ENCODE data around the gene INHBE.
A peak's percentile ranks its signal among the peaks of the same experiment; 100 is the strongest.
"Not testable (repeated sequence)": the region's sequence is repeated elsewhere in the genome, so short reads cannot be mapped to it uniquely, and the experiment has no call there.

The INHBE gene

GRCh38 chr12:57454566-57455373 is at the start of gene INHBE:
TSS of gene INHBE (plus strand) at chr12:57455307. CDS start at chr12:57455537, 230 bp downstream.
- no peak for DNase-seq

- DNase-seq: no peak
These were observed 44.6 kb upstream of the INHBE start for GRCh38 chr12:57410534-57410933.

DNA sequence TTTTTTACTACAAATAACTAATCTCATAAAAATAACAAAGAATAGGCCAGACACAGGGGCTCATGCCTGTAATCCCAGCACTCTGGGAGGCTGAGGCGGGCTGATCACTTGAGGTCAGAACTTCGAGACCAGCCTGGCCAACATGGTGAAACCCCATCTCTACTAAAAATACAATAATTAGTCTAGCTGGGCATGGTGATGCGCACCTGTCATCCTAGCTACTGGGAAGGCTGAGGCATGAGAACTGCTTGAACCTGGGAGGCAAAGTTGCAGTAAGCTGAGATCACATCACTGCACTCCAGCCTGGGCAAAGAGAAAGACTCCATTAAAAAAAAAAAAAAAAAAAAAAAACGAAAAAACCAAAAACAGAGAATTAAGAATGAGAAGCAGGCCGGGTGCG is 40.9 kb upstream of the INHBE start:
- not testable (repeated sequence) for DNase-seq

GRCh38 chr12:57415088-57415487 is 40.0 kb upstream of the INHBE start:
- DNase-seq: no peak

- DNase-seq: no peak
These were observed 38.8 kb upstream of the INHBE start for GRCh38 chr12:57416039-57416996.

- no peak for DNase-seq
These were observed 36.9 kb upstream of the INHBE start for GRCh38 chr12:57418255-57418654.

- no peak for DNase-seq
These were observed 35.6 kb upstream of the INHBE start for GRCh38 chr12:57419495-57419894.

DNA sequence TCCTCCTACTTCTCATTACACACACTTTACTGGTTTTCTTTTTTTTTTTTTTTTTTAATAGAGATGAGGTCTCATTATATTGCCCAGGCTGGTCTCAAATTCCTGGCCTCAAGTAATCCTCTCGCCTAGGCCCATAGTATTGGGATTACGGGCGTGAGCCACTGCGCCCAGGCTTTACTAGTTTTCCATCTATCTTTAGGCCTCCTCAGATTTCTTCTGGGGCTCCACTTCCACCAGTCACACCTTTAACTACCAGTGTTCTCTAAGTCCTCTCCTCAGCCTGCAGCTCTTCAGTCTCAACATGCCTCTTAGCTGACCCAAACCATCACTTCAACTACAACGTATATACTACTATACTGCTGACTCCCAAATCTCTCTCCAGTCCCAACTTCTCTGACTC is 34.6 kb upstream of the INHBE start:
- no peak for DNase-seq

DNA sequence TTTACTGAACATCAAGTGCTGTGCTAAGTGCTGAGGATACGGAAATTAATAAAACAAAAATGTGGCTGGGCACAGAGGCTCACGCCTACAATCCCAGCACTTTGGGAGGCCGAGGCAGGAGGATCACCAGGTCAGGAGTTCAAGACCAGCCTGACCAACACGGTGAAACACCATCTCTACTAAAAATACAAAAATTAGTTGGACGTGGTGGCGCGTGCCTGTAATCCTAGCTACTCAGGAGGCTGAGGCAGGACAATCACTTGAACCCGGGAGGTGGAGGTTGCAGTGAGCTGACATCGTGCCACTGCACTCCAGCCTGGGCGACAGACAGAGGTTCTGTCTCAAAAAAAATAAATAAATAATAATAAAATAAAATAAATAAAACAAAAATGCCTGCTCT is 28.2 kb upstream of the INHBE start:
- not testable (repeated sequence) for DNase-seq

GRCh38 chr12:57428965-57429364 is 26.1 kb upstream of the INHBE start:
- DNase-seq: no peak

- DNase-seq: no peak
These were observed 25.5 kb upstream of the INHBE start for GRCh38 chr12:57429473-57430111.

- no peak for DNase-seq
These were observed 24.8 kb upstream of the INHBE start for GRCh38 chr12:57430112-57430930.

GRCh38 chr12:57430931-57431566 is 24.1 kb upstream of the INHBE start, which contains the start of gene R3HDM2:
TSS of gene R3HDM2 (minus strand) at chr12:57431043. CDS start at chr12:57310428, 120,615 bp downstream.
- DNase-seq: peak; percentile 92 to 93

DNA sequence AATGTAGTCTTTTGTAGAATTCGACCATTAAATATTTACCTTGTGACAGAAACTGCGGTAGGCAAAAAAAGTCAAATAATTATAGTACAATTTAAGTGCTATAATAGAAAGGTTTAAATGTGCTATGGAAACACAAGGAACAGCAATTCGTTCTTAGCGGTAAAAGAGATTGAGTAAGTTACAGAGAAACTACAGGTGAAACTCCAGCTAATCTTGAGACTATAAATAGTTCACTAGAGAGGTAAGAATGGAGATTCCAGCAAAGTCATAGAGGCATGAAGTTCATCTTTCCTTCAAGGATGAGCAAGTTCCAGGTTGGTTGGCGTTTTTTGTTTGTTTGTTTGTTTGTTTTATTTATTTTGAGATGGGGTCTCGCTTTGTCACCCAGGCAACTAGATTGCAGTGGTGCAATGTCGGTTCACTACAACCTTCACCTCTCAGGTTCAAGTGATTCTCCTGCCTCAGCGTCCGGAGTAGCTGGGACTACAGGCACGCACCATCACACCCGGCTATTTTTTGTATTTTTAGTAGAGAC is 23.4 kb upstream of the INHBE start:
- no peak for DNase-seq

DNA sequence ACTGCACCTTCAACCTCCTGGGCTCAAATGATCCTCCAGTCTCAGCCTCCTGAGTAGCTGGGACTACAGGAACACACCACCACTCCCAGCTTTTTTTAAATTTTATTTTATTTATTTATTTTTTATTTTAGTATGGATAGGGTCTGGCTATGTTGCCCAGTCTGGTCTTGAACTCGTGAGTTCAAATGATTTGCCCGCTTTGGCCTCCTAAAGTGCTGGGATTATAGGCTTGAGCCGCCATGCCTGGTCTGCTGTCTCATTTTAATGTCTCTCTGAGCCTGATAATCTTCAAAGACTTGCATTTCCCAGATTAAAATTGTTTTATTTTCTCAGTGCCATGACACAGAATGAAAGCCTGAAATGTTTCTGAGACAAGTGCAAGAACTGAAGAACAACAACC is 21.7 kb upstream of the INHBE start:
- DNase-seq: no peak

DNA sequence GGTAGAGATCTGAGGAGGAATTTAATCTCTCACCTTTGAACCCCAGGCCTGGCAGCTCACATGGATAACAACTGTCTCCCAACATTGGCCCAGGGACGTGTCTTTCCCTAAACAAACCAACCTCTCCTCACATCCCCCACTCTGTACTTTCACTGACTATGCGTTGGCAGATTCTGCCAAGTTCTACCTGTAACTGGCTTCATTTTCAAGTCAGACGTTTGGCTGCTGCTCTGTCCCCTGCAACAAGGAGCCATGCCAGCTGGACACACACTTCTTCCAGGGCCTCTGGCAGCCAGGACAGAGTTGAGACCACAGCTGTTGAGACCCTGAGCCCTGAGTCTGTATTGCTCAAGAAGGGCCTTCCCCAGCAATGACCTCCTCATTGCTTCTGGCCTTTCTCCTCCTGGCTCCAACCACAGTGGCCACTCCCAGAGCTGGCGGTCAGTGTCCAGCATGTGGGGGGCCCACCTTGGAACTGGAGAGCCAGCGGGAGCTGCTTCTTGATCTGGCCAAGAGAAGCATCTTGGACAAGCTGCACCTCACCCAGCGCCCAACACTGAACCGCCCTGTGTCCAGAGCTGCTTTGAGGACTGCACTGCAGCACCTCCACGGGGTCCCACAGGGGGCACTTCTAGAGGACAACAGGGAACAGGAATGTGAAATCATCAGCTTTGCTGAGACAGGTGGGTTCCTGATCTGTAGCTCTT is 20.4 kb upstream of the INHBE start, which contains the start of gene INHBC:
INHBC (plus strand) TSS at position 268 of the 707 bp plus-strand sequence; CDS start at position 371, 103 bp downstream.
- DNase-seq: no peak

DNA sequence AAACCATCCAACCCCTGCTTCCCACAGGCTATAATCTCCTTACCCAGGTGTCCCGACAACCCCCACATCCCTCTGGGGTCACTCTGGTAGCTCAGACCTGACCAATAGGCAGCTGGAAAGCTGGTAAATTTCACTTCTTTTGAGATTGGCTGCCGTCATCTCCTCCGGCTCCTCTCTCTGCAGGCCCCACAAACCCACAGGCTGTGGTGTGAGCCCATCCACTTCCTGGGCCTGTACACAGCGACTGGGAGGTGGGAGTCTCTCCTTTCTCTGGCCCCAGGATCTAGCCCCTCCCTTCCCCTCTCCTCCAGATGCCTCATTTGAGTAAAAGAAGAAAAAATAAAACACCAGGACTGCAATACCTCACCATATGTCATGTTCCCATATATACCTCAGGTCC is 19.8 kb upstream of the INHBE start:
- no peak for DNase-seq

DNA sequence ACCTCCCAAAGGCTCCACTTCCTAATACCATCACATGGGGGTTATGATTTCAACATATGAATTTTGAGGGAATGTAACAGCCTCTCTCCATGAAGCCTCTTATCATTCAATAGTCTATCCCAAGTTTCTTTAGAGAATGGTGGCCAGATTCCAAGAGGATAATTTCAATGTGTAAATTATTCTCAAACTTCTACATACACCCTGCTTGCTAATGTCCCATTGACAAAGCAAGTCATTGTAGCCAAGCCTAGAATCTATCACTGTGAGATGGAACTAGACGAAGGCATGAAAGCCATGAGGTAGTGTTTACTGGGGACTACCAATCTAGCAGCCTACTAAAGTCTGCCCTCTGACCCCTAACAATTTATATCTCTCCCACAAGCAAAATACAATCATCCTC is 16.7 kb upstream of the INHBE start:
- DNase-seq: no peak

- DNase-seq: no peak
These were observed 15.3 kb upstream of the INHBE start for GRCh38 chr12:57439762-57440266.

DNA sequence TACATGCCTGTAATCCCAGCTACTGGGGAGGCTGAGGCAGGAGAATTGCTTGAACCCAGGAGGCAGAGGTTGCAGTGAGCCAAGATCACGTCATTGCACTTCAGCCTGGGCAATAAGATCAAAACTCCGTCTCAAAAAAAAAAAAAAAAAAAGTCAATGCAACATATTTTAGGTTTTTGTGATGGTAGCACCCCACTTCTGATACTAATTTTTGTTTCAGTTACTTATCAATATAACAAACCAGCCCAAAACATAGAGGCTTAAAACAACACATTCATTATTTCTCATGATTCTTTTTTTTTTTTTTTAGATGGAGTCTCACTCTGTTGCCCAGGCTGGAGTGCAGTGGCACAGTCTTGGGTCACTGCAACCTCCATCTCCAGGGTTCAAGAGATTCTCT is 13.7 kb upstream of the INHBE start:
- not testable (repeated sequence) for DNase-seq
